Measurements from ENCODE around the gene FSTL3. TPM values are rescaled to one million over a fixed set of nuclear protein-coding genes. Genes with fewer than 3 reads are reported as not detected.
"Not testable (repeated sequence)": the region's sequence is repeated elsewhere in the genome, so short reads cannot be mapped to it uniquely, and the experiment has no call there.

Gene FSTL3
- total RNA-seq: 100 to 1,000 TPM; 120 to 212 (median 152) TPM

DNA sequence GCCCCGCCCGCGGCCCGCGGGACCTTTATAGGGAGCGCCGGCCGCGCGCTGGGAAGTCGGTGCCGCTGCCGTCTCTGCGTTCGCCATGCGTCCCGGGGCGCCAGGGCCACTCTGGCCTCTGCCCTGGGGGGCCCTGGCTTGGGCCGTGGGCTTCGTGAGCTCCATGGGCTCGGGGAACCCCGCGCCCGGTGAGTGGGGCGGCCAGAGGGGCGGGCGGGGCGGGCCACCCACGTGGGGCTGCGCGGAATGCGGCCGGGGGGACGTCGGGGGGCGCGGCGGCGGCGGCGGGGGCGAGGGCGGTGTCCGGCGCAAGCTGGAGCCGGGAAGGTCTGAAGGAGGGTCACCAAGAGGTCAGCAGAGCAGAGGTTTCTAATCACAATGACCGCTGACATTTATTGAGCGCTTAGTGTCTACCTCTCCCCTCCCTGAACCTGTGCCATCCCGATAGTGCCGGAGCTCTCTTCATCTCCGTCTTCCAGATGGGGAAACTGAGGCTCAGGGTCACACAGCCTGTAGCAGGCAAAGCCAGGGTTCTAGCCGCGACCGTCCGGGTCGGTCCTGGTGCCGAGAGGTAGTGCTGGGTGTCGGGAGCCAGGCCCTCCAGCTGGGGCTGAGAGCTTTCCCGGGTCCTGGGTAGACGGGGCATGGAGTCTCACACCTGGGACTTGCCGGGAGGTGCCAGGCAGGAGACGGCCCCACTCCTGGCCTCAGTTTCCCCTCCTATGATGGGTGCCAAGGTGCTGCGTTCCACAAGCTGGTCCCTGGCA is at the start of gene FSTL3:
Gene FSTL3 (plus strand): TSS at position 54 of the 767 bp plus-strand sequence. CDS start 32 bp downstream, at position 86.
- TF ChIP-seq, protein P1, sequence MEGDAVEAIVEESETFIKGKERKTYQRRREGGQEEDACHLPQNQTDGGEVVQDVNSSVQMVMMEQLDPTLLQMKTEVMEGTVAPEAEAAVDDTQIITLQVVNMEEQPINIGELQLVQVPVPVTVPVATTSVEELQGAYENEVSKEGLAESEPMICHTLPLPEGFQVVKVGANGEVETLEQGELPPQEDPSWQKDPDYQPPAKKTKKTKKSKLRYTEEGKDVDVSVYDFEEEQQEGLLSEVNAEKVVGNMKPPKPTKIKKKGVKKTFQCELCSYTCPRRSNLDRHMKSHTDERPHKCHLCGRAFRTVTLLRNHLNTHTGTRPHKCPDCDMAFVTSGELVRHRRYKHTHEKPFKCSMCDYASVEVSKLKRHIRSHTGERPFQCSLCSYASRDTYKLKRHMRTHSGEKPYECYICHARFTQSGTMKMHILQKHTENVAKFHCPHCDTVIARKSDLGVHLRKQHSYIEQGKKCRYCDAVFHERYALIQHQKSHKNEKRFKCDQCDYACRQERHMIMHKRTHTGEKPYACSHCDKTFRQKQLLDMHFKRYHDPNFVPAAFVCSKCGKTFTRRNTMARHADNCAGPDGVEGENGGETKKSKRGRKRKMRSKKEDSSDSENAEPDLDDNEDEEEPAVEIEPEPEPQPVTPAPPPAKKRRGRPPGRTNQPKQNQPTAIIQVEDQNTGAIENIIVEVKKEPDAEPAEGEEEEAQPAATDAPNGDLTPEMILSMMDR (IDR thresholded peaks at IDR 0.05): no peak
- DNase-seq (ENCODE audit: low spot score): no peak
- ATAC-seq (ENCODE audit: low FRiP score): no peak

DNA sequence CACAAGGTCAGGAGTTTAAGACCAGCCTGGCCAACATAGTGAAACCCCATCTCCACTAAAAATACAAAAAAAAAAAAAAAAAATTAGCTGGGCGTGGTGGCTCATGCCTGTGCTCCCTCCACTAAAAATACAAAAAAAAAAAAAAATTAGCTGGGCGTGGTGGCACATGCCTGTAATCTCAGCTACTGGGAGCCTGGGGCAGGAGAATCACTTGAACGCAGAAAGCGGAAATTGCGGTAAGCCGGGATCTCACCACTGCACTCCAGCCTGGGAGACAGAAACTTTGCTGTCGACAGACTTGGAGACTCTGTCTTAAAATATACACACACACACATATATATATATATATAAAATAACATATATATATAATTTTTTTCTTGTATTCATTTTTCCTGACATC is 49.6 kb upstream of the FSTL3 start:
- not testable (repeated sequence) for DNase-seq (ENCODE audit: low spot score); ATAC-seq (ENCODE audit: low FRiP score)

DNA sequence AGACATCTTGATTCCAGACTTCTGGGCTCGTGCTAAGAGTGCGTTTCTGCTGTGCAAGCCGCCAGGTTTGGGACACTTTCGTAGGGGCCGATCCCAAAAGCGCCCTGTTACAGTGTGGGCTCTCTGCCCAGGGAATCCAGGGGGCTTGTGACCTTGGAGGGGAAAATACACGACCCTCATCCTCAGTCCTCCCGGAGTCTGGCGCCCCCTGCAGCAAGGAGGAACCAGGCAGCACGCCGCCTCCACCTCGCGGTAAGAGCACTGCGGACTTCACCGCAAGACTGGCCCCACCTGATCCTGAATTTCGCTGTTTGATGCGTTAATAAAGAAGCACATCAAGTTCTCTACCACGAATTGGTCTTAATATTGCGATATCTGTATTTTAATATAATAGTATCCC is 48.0 kb upstream of the FSTL3 start:
- TF ChIP-seq, protein P1 (IDR thresholded peaks at IDR 0.05): no peak
- DNase-seq (ENCODE audit: low spot score): no peak
- no peak for ATAC-seq (ENCODE audit: low FRiP score)

DNA sequence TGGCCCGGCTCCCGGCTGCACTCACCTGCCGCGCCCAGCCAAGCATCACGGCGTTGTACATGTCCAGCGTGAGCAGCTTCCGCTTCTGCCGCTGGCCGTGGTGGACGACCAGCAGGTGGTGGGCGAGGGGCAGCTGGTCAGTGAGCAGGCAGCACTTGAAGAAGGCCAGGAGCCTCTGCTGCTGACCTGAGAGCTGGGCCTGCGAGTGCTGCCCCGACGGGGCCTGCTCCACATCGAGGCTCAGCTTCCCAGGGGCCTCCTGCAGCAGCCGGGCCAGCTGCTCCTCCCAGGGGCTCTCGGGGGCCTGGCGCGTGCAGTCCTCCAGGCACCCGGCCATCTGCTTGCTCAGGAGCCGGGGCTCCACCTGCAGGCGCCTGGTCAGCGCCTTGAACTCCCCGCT is 46.7 kb upstream of the FSTL3 start:
- not testable (repeated sequence) for DNase-seq (ENCODE audit: low spot score); ATAC-seq (ENCODE audit: low FRiP score)

DNA sequence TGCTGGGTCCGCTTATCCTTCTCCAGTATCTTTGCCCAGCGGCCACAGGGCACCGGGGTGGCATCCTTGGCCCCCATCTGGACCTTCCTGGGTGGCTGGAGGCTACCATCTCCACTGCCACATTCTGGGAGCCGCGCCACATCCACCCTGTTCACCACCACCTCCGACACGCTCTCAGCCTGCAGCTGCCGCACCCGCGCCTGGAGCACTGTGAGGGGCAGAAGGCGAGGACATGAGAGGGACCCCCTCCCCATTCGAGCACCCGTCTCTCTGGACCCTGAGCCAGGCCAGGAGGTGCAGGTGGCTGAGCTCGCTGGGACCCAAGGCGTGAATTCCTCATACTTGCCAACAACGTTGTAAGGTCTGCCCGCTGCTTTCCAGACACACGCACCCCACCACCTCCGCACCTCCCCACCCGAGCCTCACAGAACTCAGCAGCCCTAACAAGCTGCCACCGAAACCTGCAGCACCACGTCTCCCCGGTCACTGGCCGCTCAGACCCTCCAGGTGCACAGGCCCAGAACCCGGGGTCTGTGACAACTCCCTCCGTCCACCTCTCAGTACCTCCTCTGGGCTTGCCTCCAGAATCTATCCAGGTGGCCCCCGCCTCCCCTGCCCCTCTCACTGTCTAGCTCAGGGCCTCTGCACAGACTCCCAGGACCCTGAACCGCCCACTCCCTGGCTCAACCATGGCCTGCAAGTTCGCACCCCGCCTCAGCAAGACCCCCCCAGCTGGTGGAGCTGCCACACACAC is 46.1 kb upstream of the FSTL3 start:
- no peak for ATAC-seq (ENCODE audit: low FRiP score)
- no peak for DNase-seq (ENCODE audit: low spot score)
- TF ChIP-seq, protein P1 (IDR thresholded peaks at IDR 0.05): no peak

DNA sequence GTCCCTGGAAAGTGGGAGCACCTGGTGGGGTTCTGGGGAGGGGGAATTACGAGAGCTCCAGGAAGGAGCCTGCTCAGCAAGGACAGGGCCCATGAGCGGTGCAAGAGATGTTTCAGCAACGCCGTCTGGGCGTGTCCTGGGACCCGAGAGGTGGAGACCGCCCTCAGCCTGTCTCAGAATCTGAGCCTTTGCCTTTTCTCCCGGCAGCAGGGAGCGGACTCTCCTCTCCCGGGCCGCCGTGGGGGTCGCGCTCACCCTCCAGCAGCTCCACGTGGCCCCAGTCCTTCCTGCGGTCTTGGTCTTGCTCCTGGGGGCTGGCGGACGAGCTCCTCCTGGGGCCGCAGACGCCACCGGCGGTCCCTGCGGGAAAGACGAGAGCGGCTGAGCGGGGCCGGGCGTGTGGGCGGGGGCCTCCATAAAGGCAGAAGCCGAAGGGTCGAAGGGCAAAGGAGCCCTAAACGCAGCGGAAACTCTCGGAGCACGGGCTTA is 43.6 kb upstream of the FSTL3 start:
- DNase-seq (ENCODE audit: low spot score) (no peak), ATAC-seq (ENCODE audit: low FRiP score) (peak; percentile 8)
- TF ChIP-seq, protein P1 (IDR thresholded peaks at IDR 0.05): no peak

DNA sequence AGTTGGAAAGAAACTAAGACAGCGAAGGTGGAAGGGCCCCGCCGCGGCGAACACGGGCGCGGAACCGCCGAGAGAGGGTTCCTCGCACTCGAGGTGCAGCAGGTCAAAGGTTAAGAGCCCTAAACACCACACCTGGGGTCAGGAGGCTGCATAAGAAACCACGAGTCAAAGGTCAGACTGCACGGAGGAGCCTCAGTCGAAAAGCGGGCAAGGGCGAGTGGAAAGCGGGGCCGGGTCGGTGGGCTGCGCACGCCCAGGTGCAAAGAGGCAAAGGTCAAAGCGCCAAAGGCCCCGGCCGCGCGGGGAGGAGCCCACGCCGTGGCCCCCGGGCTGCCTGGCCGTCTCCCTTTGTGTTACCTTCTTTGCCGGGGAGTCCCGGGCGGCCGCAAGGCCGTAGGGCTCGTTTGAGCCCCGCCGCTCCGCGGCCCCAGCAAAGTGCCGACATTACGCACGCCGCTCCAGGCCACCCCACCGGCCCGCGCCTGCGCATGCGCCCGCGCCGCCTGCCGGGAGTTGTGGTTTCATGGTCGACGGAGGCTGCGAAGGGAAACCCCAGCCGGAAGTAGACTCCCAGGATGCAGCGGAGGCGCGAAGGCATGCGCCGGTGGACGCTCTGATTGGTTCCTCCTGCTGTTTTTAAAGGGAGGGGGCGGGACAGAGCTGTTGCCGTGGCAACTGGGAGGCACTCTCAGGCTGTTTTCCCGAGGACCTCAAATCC is 43.0 kb upstream of the FSTL3 start, which contains the start of gene POLRMT:
Gene POLRMT (minus strand): TSS at position 470 of the 718 bp plus-strand sequence. CDS start 25 bp downstream, at position 445.
- ATAC-seq (ENCODE audit: low FRiP score) (peak; percentile 94), DNase-seq (ENCODE audit: low spot score) (peak; percentile 98)
- TF ChIP-seq, protein P1 (IDR thresholded peaks at IDR 0.05): no peak
